ENCODE results near the gene WHRN.

The WHRN gene

GRCh38 chr9:114454652-114455051, 50.6 kb downstream of the WHRN start:
- peaks cover 12% of the 10 kb centered on the region for H3K27me3 ChIP-seq
- H3K4me1 ChIP-seq = no peaks in the 10 kb centered on the region
- no peak overlapping the region for H3K4me3 ChIP-seq (ENCODE audit: low read depth, low read length)
- no peaks in the 10 kb centered on the region for H3K36me3 ChIP-seq
- TF ChIP-seq CTCF (IDR thresholded peaks at IDR 0.05; ENCODE audit: low read depth, low read length) = no peak
- no peaks in the 10 kb centered on the region for H3K9me3 ChIP-seq
- no peak for DNase-seq

- no peaks in the 10 kb centered on the region for H3K9me3 ChIP-seq
- H3K4me3 ChIP-seq (ENCODE audit: low read depth, low read length) = no peak overlapping the region
- no peak for DNase-seq
- H3K4me1 ChIP-seq = no peaks in the 10 kb centered on the region
- TF ChIP-seq CTCF (IDR thresholded peaks at IDR 0.05; ENCODE audit: low read depth, low read length) = no peak
- no peaks in the 10 kb centered on the region for H3K36me3 ChIP-seq
- H3K27me3 ChIP-seq = peaks cover 8% of the 10 kb centered on the region
Measured at GRCh38 chr9:114452219-114453165, 52.8 kb downstream of the WHRN start.

- DNase-seq = no peak
- no peak for TF ChIP-seq CTCF (IDR thresholded peaks at IDR 0.05; ENCODE audit: low read depth, low read length)
- no peaks in the 10 kb centered on the region for H3K4me1 ChIP-seq
Measured at GRCh38 chr9:114451707-114452031, 53.6 kb downstream of the WHRN start.

GRCh38 chr9:114450833-114451706, 54.2 kb downstream of the WHRN start:
- no peak for TF ChIP-seq CTCF (IDR thresholded peaks at IDR 0.05; ENCODE audit: low read depth, low read length)

More at GRCh38 chr9:114451707-114452031, 53.6 kb downstream of the WHRN start:
- peaks cover 5% of the 10 kb centered on the region for H3K27me3 ChIP-seq
- no peaks in the 10 kb centered on the region for H3K36me3 ChIP-seq
- H3K4me3 ChIP-seq (ENCODE audit: low read depth, low read length) = no peak overlapping the region
- H3K9me3 ChIP-seq = no peaks in the 10 kb centered on the region

GRCh38 chr9:114450181-114450580, 55.1 kb downstream of the WHRN start:
- Histone ChIP-seq H3K36me3 (no peaks in the 10 kb centered on the region), H3K4me3 (ENCODE audit: low read depth, low read length) (no peak overlapping the region), H3K27me3 (no peaks in the 10 kb centered on the region; the same call in none of the 2 replicates), H3K9me3 (no peaks in the 10 kb centered on the region), H3K4me1 (no peaks in the 10 kb centered on the region)
- no peak for DNase-seq
- TF ChIP-seq CTCF (IDR thresholded peaks at IDR 0.05; ENCODE audit: low read depth, low read length) = no peak

More at GRCh38 chr9:114450833-114451706, 54.2 kb downstream of the WHRN start:
- no peaks in the 10 kb centered on the region for H3K4me1 ChIP-seq
- no peaks in the 10 kb centered on the region; the same call in none of the 2 replicates for H3K27me3 ChIP-seq
- no peak overlapping the region for H3K4me3 ChIP-seq (ENCODE audit: low read depth, low read length)
- H3K36me3 ChIP-seq = no peaks in the 10 kb centered on the region
- no peak for DNase-seq
- H3K9me3 ChIP-seq = no peaks in the 10 kb centered on the region
